ENCODE data around the gene CYLD.

- TF ChIP-seq CTCF (IDR thresholded peaks at IDR 0.05) (no peak), POLR2AphosphoS5 (IDR thresholded peaks at IDR 0.05) (no peak)
Measured at GRCh38 chr16:50765260-50765659, 23.4 kb downstream of the CYLD start.

Data from prostate gland (tissue), 2 donors.